ENCODE measurements around the gene FMO2.

GRCh38 chr1:171220081-171220420, 35.0 kb downstream of the FMO2 start:
- no peak for TF ChIP-seq CTCF (IDR thresholded peaks at IDR 0.05)
- TF ChIP-seq POLR2AphosphoS5 (IDR thresholded peaks at IDR 0.05) = no peak
- TF ChIP-seq EP300 (IDR thresholded peaks at IDR 0.05) = no peak
